T-helper 2 cell (primary cell): ENCODE data around the gene ZNF609.

Source experiments
- DNase-seq, 5 experiments: peaks; one replicate each; pipeline versions ENCODE4 v3.0.0 to v3.0.0-alpha.2; 2012 to 2022

Gene ZNF609

GRCh38 chr15:64542091-64542490 is 81.7 kb downstream of the ZNF609 start:
- no peak for DNase-seq

- DNase-seq = no peak
Observed at GRCh38 chr15:64544450-64544849, 84.1 kb downstream of the ZNF609 start.

- no peak for DNase-seq
Observed at GRCh38 chr15:64547275-64547674, 86.9 kb downstream of the ZNF609 start.

- no peak for DNase-seq
Observed at GRCh38 chr15:64548235-64548634, 87.9 kb downstream of the ZNF609 start.

GRCh38 chr15:64549860-64550259 is 89.5 kb downstream of the ZNF609 start:
- no peak for DNase-seq

- no peak for DNase-seq
Observed at GRCh38 chr15:64552281-64552948, 92.0 kb downstream of the ZNF609 start.

GRCh38 chr15:64558460-64559179 is 98.2 kb downstream of the ZNF609 start:
- no peak for DNase-seq

- no peak for DNase-seq
Observed at GRCh38 chr15:64559243-64559642, 98.9 kb downstream of the ZNF609 start.

- no peak for DNase-seq
Observed at GRCh38 chr15:64560501-64560900, 100.1 kb downstream of the ZNF609 start.

GRCh38 chr15:64560998-64561397 is 100.6 kb downstream of the ZNF609 start:
- DNase-seq = no peak

GRCh38 chr15:64562003-64562640 is 101.7 kb downstream of the ZNF609 start:
- DNase-seq = no peak

- DNase-seq = no peak
Observed at GRCh38 chr15:64566102-64566501, 105.7 kb downstream of the ZNF609 start.

GRCh38 chr15:64566629-64567427 is 106.5 kb downstream of the ZNF609 start:
- no peak for DNase-seq

GRCh38 chr15:64568765-64569164 is 108.4 kb downstream of the ZNF609 start:
- peak in 1 of 5 experiments; percentile 55 for DNase-seq

GRCh38 chr15:64571857-64572291 is 111.5 kb downstream of the ZNF609 start:
- no peak for DNase-seq

- DNase-seq = no peak
Observed at GRCh38 chr15:64572856-64573255, 112.5 kb downstream of the ZNF609 start.

GRCh38 chr15:64574301-64575017 is 114.1 kb downstream of the ZNF609 start:
- peak in 1 of 5 experiments; percentile 52 for DNase-seq

GRCh38 chr15:64580696-64581407 is 120.5 kb downstream of the ZNF609 start:
- DNase-seq = no peak

- no peak for DNase-seq
Observed at GRCh38 chr15:64581408-64581761, 121.0 kb downstream of the ZNF609 start.

GRCh38 chr15:64582202-64582601 is 121.8 kb downstream of the ZNF609 start:
- no peak for DNase-seq

GRCh38 chr15:64583519-64583918 is 123.1 kb downstream of the ZNF609 start:
- peak in 1 of 5 experiments; percentile 52 for DNase-seq

GRCh38 chr15:64583983-64584382 is 123.6 kb downstream of the ZNF609 start:
- no peak for DNase-seq
